HCT116 (cell line): Measurements from ENCODE around the gene SPON2. TPM values are rescaled to one million over a fixed set of nuclear protein-coding genes. Genes with fewer than 3 reads are reported as not detected.

Experiments used
- ATAC-seq: fragments of 200-7000 bp; cut with Tn5 transposase; 2 replicates; pipeline ENCODE4 v1.9.1; 2020; ENCODE audit warnings: mild to moderate bottlenecking, moderate library complexity
- BruUV-seq: library from RNA; stranded (reverse); fragments of 400-500 nt; replicated peaks from 2 replicates; lab custom pipeline; 2021; lab: Mats Ljungman, UMichigan
- CTCF ChIA-PET: fragments of 300-600 bp; sonication (Branson Sonifier 250); formaldehyde crosslinking; loops from one replicate; lab custom pipeline; 2021; ENCODE audit warnings: antibody characterized with exemption; lab: Charles Lee
- POLR2A ChIA-PET: fragments of 300-600, 350-600 bp; sonication (Branson Sonifier 250); formaldehyde crosslinking; loops from one replicate; lab custom pipeline; 2021; ENCODE audit warnings: antibody characterized with exemption; lab: Charles Lee
- RAD21 ChIA-PET, 2 experiments: fragments of 300-600 bp; sonication (Branson Sonifier 250); formaldehyde crosslinking; loops; one replicate each; lab custom pipeline; 2023; ENCODE audit warnings: low total read pairs in 2 of 2; ENCODE audit not compliant: uncharacterized antibody in 2 of 2, unreplicated experiment in 2 of 2, low non-redundant PET in 1 of 2; lab: Charles Lee
- DNase-seq: peaks from one replicate; pipeline ENCODE4 v3.0.0-alpha.2; 2010; ENCODE audit warnings: low read depth, low spot score
- H2AFZ ChIP-seq: fragments of 200-600 bp; shearing (Covaris generic), sonication (generic); 2 replicates; pipeline ENCODE4 v1.6.1; 2017; ENCODE audit warnings: low read depth, mixed run types, mixed read lengths, antibody characterized with exemption, low read length; ENCODE audit not compliant: poor library complexity, severe bottlenecking
- H3K27ac ChIP-seq: 2 replicates; pipeline ENCODE4 v1.5.1; 2012; ENCODE audit warnings: low read depth, low read length
- H3K27me3 ChIP-seq: fragments of 200-600 bp; sonication (generic); 2 replicates; pipeline ENCODE4 v1.6.1; 2016; ENCODE audit warnings: mixed run types, low read length, mixed read lengths; ENCODE audit not compliant: insufficient read depth
- H3K36me3 ChIP-seq, 2 experiments: fragments of 200-500 bp in 1 of 2; fragments of 200-600 bp in 1 of 2; sonication (Bioruptor generic) in 1 of 2; sonication (generic) in 1 of 2; 2 replicates each; pipeline versions ENCODE4 v1.5.1 to v1.6.1; 2014 to 2016; ENCODE audit warnings: low read length in 2 of 2, inconsistent platforms in 1 of 2, mixed read lengths in 1 of 2, mixed run types in 1 of 2; ENCODE audit not compliant: insufficient read depth in 2 of 2, control insufficient read depth in 1 of 2
- H3K4me1 ChIP-seq, 2 experiments: fragments of 200-600 bp in 1 of 2; sonication (generic) in 1 of 2; 2 replicates each; pipeline versions ENCODE4 v1.5.1 to v1.6.1; 2012 to 2017; ENCODE audit warnings: low read length in 2 of 2, inconsistent platforms in 1 of 2, mild to moderate bottlenecking in 1 of 2, mixed read lengths in 1 of 2, mixed run types in 1 of 2, moderate library complexity in 1 of 2; ENCODE audit not compliant: insufficient read depth in 2 of 2, control insufficient read depth in 1 of 2
- H3K4me2 ChIP-seq: fragments of 200-600 bp; sonication (generic); 2 replicates; pipeline ENCODE4 v1.6.1; 2017; ENCODE audit warnings: mixed run types, low read length, mixed read lengths
- H3K4me3 ChIP-seq, 2 experiments: fragments of 200-600 bp in 1 of 2; sonication (generic) in 1 of 2; replicated peaks in 1 of 2; 2 replicates each; pipeline ENCODE4 v1.5.1; 2011 to 2016; ENCODE audit warnings: low read length in 2 of 2, control low read depth in 1 of 2, low read depth in 1 of 2, mild to moderate bottlenecking in 1 of 2, mixed read lengths in 1 of 2, mixed run types in 1 of 2
- H3K79me2 ChIP-seq: fragments of 200-600 bp; sonication (generic); 2 replicates; pipeline ENCODE4 v1.6.1; 2017; ENCODE audit warnings: mild to moderate bottlenecking, mixed run types, low read length, moderate library complexity, mixed read lengths; ENCODE audit not compliant: insufficient read depth
- H3K9ac ChIP-seq: fragments of 200-600 bp; sonication (generic); 2 replicates; pipeline ENCODE4 v1.6.1; 2016; ENCODE audit warnings: low read length, mixed read lengths
- H3K9me2 ChIP-seq: fragments of 200-600 bp; sonication (generic), shearing (Covaris generic); 2 replicates; pipeline ENCODE4 v1.6.1; 2017; ENCODE audit warnings: mixed run types, mild to moderate bottlenecking, moderate library complexity; ENCODE audit not compliant: insufficient read depth
- H3K9me3 ChIP-seq, 2 experiments: fragments of 200-500 bp in 1 of 2; fragments of 200-600 bp in 1 of 2; sonication (Bioruptor generic) in 1 of 2; sonication (generic) in 1 of 2; 2 replicates each; pipeline ENCODE4 v1.6.1; 2014 to 2017; ENCODE audit warnings: low read length in 2 of 2, mixed read lengths in 2 of 2, inconsistent platforms in 1 of 2, low read depth in 1 of 2, mild to moderate bottlenecking in 1 of 2, mixed run types in 1 of 2, moderate library complexity in 1 of 2; ENCODE audit not compliant: control insufficient read depth in 1 of 2, insufficient read depth in 1 of 2
- H4K20me1 ChIP-seq: fragments of 200-600 bp; sonication (generic), shearing (Covaris generic); 2 replicates; pipeline ENCODE4 v1.6.1; 2017; ENCODE audit warnings: mixed run types, mild to moderate bottlenecking, moderate library complexity; ENCODE audit not compliant: insufficient read depth
- ATF3 ChIP-seq: IDR thresholded peaks from 2 replicates; pipeline ENCODE4 v1.6.1; 2012
- CBX3 ChIP-seq: IDR thresholded peaks from 2 replicates; pipeline ENCODE4 v1.6.1; 2012; ENCODE audit warnings: low read depth
- EZH2phosphoT487 ChIP-seq: fragments of 200-600 bp; IDR thresholded peaks from 2 replicates; pipeline ENCODE4 v1.6.1; 2018; ENCODE audit warnings: antibody characterized with exemption, borderline replicate concordance
- FOSL1 ChIP-seq: IDR thresholded peaks from 2 replicates; pipeline ENCODE4 v1.6.1; 2012; ENCODE audit warnings: low read depth
- MAX ChIP-seq: IDR thresholded peaks from 2 replicates; pipeline ENCODE4 v1.6.1; 2012
- POLR2A ChIP-seq: IDR thresholded peaks from 2 replicates; pipeline ENCODE4 v1.7.0; 2011; ENCODE audit warnings: borderline replicate concordance; ENCODE audit not compliant: insufficient read depth, insufficient read length; ENCODE audit errors: extremely low read depth
- POLR2AphosphoS5 ChIP-seq: IDR thresholded peaks from 2 replicates; pipeline ENCODE4 v1.6.1; 2011; ENCODE audit warnings: mild to moderate bottlenecking, low read depth, low read length, moderate library complexity
- REST ChIP-seq: IDR thresholded peaks from 2 replicates; pipeline ENCODE4 v1.6.1; 2012; ENCODE audit warnings: low read depth
- SRF ChIP-seq: IDR thresholded peaks from 2 replicates; pipeline ENCODE4 v1.6.1; 2012; ENCODE audit warnings: low read depth
- ZBTB33 ChIP-seq: IDR thresholded peaks from 2 replicates; pipeline ENCODE4 v1.6.1; 2011; ENCODE audit warnings: mild to moderate bottlenecking, low read length, moderate library complexity; ENCODE audit not compliant: insufficient replicate concordance; ENCODE audit errors: extremely low read depth
- ZNF274 ChIP-seq: fragments of 200-500 bp; sonication (Bioruptor generic); IDR thresholded peaks from 2 replicates; pipeline ENCODE4 v1.6.1; 2014; ENCODE audit warnings: mild to moderate bottlenecking, low read depth, low read length, inconsistent platforms
- intact Hi-C: fragments of 100-400 bp; cut with micrococcal nuclease; formaldehyde crosslinking; loops from 2 replicates; pipeline ENCODE4 v1.10.0; 2022
- total RNA-seq: library from RNA; stranded (reverse); gene quantifications from one replicate; pipeline ENCODE4 v1.2.1, GENCODE V29; 2021; ENCODE audit not compliant: unreplicated experiment

Gene SPON2
- total RNA-seq, 1 experiment from 2014 or later: 1.5 TPM

GRCh38 chr4:1208266-1208961 lies 36.0 kb upstream of the SPON2 start:
- ChIA-PET RAD21 (no interaction called here), POLR2A (no interaction called here), CTCF (no interaction called here)
- no TSS peak for BruUV-seq
- Histone ChIP-seq H3K27ac (no peak overlapping the region), H4K20me1 (no peaks in the 10 kb centered on the region), H3K4me2 (no peak overlapping the region), H3K27me3 (no peaks in the 10 kb centered on the region), H3K4me3 (no peak overlapping the region), H3K4me1 (no peaks in the 10 kb centered on the region), H3K9me2 (no peaks in the 10 kb centered on the region), H3K9me3 (no peaks in the 10 kb centered on the region), H2AFZ (no peak overlapping the region), H3K79me2 (no peaks in the 10 kb centered on the region), H3K9ac (no peak overlapping the region), H3K36me3 (peaks cover 6 to 9% of the 10 kb centered on the region in 2 experiments; a peak in 3 of 4 replicates)
- no peak for DNase-seq
- intact Hi-C loops: no loop called here
- TF ChIP-seq POLR2AphosphoS5 (no peak), SRF (no peak), ZBTB33 (no peak), ZNF274 (no peak), EZH2phosphoT487 (no peak), POLR2A (no peak), MAX (no peak), REST (no peak), CBX3 (no peak), FOSL1 (no peak), ATF3 (no peak)
- ATAC-seq: no peak
